HCT116 (cell line): Measurements from ENCODE around the gene P2RX3.

Experiments
- CEBPB ChIP-seq: IDR thresholded peaks from 2 replicates; pipeline ENCODE4 v1.6.1; 2012; ENCODE audit warnings: low read depth
- ELF1 ChIP-seq: IDR thresholded peaks from 2 replicates; pipeline ENCODE4 v1.6.1; 2012; ENCODE audit warnings: low read depth, borderline replicate concordance
- EZH2 ChIP-seq: fragments of 200-600 bp; sonication (generic); IDR thresholded peaks from 2 replicates; pipeline ENCODE4 v1.6.1; 2017; ENCODE audit warnings: antibody characterized with exemption, mixed run types
- EZH2phosphoT487 ChIP-seq: fragments of 200-600 bp; IDR thresholded peaks from 2 replicates; pipeline ENCODE4 v1.6.1; 2018; ENCODE audit warnings: antibody characterized with exemption, borderline replicate concordance
- POLR2A ChIP-seq: IDR thresholded peaks from 2 replicates; pipeline ENCODE4 v1.7.0; 2011; ENCODE audit warnings: borderline replicate concordance; ENCODE audit not compliant: insufficient read depth, insufficient read length; ENCODE audit errors: extremely low read depth
- RAD21 ChIP-seq: IDR thresholded peaks from 2 replicates; pipeline ENCODE4 v1.6.1; 2012; ENCODE audit warnings: low read depth, mild to moderate bottlenecking
- SIN3A ChIP-seq: IDR thresholded peaks from 2 replicates; pipeline ENCODE4 v1.6.1; 2012; ENCODE audit warnings: low read depth
- SP1 ChIP-seq: IDR thresholded peaks from 2 replicates; pipeline ENCODE4 v1.6.1; 2012; ENCODE audit warnings: low read depth
- TF ChIP-seq, protein P1 (sequence below), 3 experiments: fragments of 200-600 bp in 1 of 3; sonication (generic) in 1 of 3; IDR thresholded peaks in 2 of 3; conservative IDR thresholded peaks in 1 of 3; 2 replicates each; pipeline ENCODE4 v1.5.1; 2012 to 2017; ENCODE audit warnings: low read depth in 2 of 3, low read length in 2 of 3, antibody characterized with exemption in 1 of 3, borderline replicate concordance in 1 of 3, control low read depth in 1 of 3, mild to moderate bottlenecking in 1 of 3, mixed read lengths in 1 of 3, mixed run types in 1 of 3, moderate library complexity in 1 of 3; ENCODE audit not compliant: insufficient read depth in 1 of 3
- TF ChIP-seq, protein P2 (sequence below): IDR thresholded peaks from 2 replicates; pipeline ENCODE4 v1.6.1; 2012
- TF ChIP-seq, protein P3 (sequence below): IDR thresholded peaks from 2 replicates; pipeline ENCODE4 v1.6.1; 2012; ENCODE audit warnings: low read depth

DNA sequence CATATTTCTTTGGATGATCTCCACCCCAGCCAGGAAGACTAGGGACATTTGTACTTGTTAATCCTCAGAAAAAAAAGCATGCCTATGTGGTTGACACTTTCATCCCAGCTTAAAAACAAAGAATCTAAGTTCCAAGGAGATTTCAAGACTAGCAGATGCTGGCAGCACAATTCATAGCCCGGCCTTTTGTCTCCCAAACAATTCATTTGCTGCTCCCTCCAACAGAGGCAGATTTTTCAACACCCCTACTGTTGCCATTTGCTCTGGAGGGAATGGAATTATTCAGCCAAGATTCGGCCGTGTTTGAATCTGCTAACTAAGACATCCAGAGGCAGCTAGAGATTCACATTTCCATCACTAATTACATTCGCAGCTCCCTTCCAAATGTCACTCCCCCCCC, 15.3 kb downstream of the P2RX3 start:
- TF ChIP-seq, protein P1, sequence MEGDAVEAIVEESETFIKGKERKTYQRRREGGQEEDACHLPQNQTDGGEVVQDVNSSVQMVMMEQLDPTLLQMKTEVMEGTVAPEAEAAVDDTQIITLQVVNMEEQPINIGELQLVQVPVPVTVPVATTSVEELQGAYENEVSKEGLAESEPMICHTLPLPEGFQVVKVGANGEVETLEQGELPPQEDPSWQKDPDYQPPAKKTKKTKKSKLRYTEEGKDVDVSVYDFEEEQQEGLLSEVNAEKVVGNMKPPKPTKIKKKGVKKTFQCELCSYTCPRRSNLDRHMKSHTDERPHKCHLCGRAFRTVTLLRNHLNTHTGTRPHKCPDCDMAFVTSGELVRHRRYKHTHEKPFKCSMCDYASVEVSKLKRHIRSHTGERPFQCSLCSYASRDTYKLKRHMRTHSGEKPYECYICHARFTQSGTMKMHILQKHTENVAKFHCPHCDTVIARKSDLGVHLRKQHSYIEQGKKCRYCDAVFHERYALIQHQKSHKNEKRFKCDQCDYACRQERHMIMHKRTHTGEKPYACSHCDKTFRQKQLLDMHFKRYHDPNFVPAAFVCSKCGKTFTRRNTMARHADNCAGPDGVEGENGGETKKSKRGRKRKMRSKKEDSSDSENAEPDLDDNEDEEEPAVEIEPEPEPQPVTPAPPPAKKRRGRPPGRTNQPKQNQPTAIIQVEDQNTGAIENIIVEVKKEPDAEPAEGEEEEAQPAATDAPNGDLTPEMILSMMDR (IDR thresholded peaks at IDR 0.05 in 2 of 3, conservative IDR thresholded peaks at IDR 0.05 in 1 of 3; ENCODE audit: borderline replicate concordance in 1 of 3, insufficient read depth in 1 of 3, low read depth in 2 of 3, low read length in 2 of 3) = no peak
- TF ChIP-seq CEBPB (no peak), EZH2phosphoT487 (no peak), POLR2A (no peak), ELF1 (no peak), EZH2 (no peak), SP1 (no peak), SIN3A (no peak), RAD21 (no peak)
- TF ChIP-seq, protein P2, sequence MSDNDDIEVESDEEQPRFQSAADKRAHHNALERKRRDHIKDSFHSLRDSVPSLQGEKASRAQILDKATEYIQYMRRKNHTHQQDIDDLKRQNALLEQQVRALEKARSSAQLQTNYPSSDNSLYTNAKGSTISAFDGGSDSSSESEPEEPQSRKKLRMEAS = no peak
- TF ChIP-seq, protein P3, sequence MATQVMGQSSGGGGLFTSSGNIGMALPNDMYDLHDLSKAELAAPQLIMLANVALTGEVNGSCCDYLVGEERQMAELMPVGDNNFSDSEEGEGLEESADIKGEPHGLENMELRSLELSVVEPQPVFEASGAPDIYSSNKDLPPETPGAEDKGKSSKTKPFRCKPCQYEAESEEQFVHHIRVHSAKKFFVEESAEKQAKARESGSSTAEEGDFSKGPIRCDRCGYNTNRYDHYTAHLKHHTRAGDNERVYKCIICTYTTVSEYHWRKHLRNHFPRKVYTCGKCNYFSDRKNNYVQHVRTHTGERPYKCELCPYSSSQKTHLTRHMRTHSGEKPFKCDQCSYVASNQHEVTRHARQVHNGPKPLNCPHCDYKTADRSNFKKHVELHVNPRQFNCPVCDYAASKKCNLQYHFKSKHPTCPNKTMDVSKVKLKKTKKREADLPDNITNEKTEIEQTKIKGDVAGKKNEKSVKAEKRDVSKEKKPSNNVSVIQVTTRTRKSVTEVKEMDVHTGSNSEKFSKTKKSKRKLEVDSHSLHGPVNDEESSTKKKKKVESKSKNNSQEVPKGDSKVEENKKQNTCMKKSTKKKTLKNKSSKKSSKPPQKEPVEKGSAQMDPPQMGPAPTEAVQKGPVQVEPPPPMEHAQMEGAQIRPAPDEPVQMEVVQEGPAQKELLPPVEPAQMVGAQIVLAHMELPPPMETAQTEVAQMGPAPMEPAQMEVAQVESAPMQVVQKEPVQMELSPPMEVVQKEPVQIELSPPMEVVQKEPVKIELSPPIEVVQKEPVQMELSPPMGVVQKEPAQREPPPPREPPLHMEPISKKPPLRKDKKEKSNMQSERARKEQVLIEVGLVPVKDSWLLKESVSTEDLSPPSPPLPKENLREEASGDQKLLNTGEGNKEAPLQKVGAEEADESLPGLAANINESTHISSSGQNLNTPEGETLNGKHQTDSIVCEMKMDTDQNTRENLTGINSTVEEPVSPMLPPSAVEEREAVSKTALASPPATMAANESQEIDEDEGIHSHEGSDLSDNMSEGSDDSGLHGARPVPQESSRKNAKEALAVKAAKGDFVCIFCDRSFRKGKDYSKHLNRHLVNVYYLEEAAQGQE = no peak
